HepG2 (cell line): ENCODE measurements around the gene METTL16. TPM values are rescaled to one million over a fixed set of nuclear protein-coding genes. Genes with fewer than 3 reads are reported as not detected.

ENCODE experiments used
- NRL ChIP-seq: sonication (generic); formaldehyde crosslinking; IDR thresholded peaks from 2 replicates; pipeline ENCODE4 v1.5.0; 2020; ENCODE audit warnings: missing genetic modification reagents, mild to moderate bottlenecking, moderate library complexity, borderline replicate concordance
- RARG ChIP-seq: sonication (generic); formaldehyde crosslinking; IDR thresholded peaks from 2 replicates; pipeline ENCODE4 v1.4.0; 2020; ENCODE audit warnings: low read depth, mild to moderate bottlenecking, missing genetic modification reagents
- SKI ChIP-seq: fragments of 450-650 bp; IDR thresholded peaks from one replicate; pipeline ENCODE4 v1.6.1; 2018; ENCODE audit warnings: mild to moderate bottlenecking; ENCODE audit not compliant: partially characterized antibody
- TCF12 ChIP-seq, 2 experiments: fragments of 450-650 bp in 1 of 2; sonication (generic) in 1 of 2; formaldehyde crosslinking in 1 of 2; IDR thresholded peaks; 2 replicates each; pipeline versions ENCODE4 v1.6.1 to v1.8.0; 2017 to 2022; ENCODE audit warnings: antibody characterized with exemption in 1 of 2, mild to moderate bottlenecking in 1 of 2, missing genetic modification reagents in 1 of 2, moderate library complexity in 1 of 2
- ZNF562 ChIP-seq: sonication (generic); formaldehyde crosslinking; IDR thresholded peaks from 2 replicates; pipeline ENCODE4 v1.8.0; 2022; ENCODE audit warnings: missing genetic modification reagents, borderline replicate concordance
- polyA plus RNA-seq, 8 experiments: library from polyadenylated mRNA; depleted of rRNA in 3 of 8; stranded (reverse) in 7 of 8; unstranded in 1 of 8; fragments of >200 nt; fragmentation: Illumina TruSeq in 4 of 8; extraction: Trizol in 4 of 8; gene quantifications; 2 replicates each; pipeline versions ENCODE4 v1.2.1 to v1.2.3, GENCODE V29; 2011 to 2016; ENCODE audit warnings: low read depth in 4 of 8, missing spikeins in 1 of 8, mixed read lengths in 1 of 8; ENCODE audit not compliant: insufficient read depth in 1 of 8
- total RNA-seq, 5 experiments: library from RNA; depleted of rRNA; stranded (reverse); fragments of >200 nt; fragmentation: Illumina TruSeq; extraction: Trizol; gene quantifications; 2 replicates each; pipeline ENCODE4 v1.2.3, GENCODE V29; 2016; ENCODE audit warnings: low read depth in 1 of 5
- TF ChIP-seq, protein P1 (sequence below): IDR thresholded peaks from 2 replicates; pipeline ENCODE4 v1.6.1; 2016
- TF ChIP-seq, protein P2 (sequence below): sonication (generic); formaldehyde crosslinking; IDR thresholded peaks from 2 replicates; pipeline ENCODE4 v1.4.0; 2020; ENCODE audit warnings: mild to moderate bottlenecking, missing genetic modification reagents

Gene METTL16
- total and polyA plus RNA-seq, 2 of the 13 experiments (the other 11 are each of a cell fraction or from before 2014, with no cell fraction given), result 11.6 to 18.5 TPM

DNA sequence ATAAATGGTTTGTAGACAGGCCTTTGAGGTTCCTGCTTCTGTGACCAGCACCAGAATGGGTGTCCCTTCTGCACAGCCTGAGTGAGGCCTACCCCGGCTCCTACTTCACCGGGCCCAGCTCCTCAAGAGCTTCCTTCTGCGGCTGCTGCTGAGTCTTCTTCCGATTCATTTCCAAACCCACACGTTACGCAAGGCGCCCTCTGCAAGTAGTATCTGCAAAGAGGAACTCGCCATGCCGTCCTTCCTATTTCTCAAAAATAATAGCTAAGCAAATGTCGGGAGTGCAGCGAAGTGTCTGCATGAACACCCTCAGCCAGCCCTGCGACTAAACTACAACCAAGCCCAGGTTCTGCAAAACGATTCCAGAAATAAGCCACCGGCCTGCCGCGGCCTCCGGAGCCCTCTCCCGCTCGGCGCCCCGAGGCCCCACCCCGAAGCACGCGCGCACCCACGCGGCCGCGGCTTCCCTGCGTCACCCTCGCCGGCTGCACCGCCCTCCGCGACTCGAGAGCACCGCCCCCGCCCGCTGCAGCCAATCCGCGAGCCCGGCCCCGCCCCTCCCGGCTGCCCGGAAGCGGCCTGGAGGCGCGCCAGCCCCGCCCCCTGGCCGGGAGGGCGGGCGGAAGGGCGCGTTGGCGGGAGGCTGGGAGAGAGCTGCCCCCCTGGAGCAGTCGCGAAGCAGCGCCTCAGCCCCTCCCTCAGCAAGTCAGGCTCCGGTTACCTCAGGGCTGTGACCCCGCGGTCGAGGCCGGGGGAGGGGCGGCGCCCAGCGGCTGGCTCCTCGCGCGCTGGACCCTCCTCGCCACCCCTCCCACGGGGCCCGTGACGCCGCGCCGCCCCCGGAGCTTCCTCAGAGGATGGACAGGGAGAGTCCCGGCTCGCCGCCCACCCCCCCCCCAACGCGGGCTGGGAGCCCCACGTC is 119.2 kb downstream of the METTL16 start (continued):
- no peak for TF ChIP-seq RARG (CRISPR knock-in tag)
- no peak for TF ChIP-seq TCF12 (IDR thresholded peaks at IDR 0.05)
- 0 out of 2 replicates have a peak, but pooled peaks have one; percentile 10 for TF ChIP-seq TCF12 (CRISPR knock-in tag; IDR thresholded peaks at IDR 0.05)
- TF ChIP-seq ZNF562 (CRISPR knock-in tag), result no peak
- peak; percentile 32 for TF ChIP-seq SKI
- TF ChIP-seq NRL (CRISPR knock-in tag), result no peak
- TF ChIP-seq, protein P1, sequence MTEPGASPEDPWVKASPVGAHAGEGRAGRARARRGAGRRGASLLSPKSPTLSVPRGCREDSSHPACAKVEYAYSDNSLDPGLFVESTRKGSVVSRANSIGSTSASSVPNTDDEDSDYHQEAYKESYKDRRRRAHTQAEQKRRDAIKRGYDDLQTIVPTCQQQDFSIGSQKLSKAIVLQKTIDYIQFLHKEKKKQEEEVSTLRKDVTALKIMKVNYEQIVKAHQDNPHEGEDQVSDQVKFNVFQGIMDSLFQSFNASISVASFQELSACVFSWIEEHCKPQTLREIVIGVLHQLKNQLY (CRISPR knock-in tag), result no peak
- TF ChIP-seq, protein P2, sequence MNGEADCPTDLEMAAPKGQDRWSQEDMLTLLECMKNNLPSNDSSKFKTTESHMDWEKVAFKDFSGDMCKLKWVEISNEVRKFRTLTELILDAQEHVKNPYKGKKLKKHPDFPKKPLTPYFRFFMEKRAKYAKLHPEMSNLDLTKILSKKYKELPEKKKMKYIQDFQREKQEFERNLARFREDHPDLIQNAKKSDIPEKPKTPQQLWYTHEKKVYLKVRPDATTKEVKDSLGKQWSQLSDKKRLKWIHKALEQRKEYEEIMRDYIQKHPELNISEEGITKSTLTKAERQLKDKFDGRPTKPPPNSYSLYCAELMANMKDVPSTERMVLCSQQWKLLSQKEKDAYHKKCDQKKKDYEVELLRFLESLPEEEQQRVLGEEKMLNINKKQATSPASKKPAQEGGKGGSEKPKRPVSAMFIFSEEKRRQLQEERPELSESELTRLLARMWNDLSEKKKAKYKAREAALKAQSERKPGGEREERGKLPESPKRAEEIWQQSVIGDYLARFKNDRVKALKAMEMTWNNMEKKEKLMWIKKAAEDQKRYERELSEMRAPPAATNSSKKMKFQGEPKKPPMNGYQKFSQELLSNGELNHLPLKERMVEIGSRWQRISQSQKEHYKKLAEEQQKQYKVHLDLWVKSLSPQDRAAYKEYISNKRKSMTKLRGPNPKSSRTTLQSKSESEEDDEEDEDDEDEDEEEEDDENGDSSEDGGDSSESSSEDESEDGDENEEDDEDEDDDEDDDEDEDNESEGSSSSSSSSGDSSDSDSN (CRISPR knock-in tag), result peak; percentile 24; the same call in 1 of the 2 replicates
